PFSK-1 (cell line): ENCODE measurements around the gene CPPED1.

Source experiments
- FOXP2 ChIP-seq: optimal IDR thresholded peaks from 2 replicates; pipeline ENCODE3; 2011; ENCODE audit warnings: borderline replicate concordance, control low read depth, inconsistent platforms; ENCODE audit not compliant: insufficient read depth; ENCODE audit errors: extremely low read length, extremely low read depth
- POLR2AphosphoS5 ChIP-seq: IDR thresholded peaks from 2 replicates; pipeline ENCODE4 v1.6.1; 2012; ENCODE audit warnings: low read depth, mild to moderate bottlenecking, control low read depth, low read length, moderate library complexity
- REST ChIP-seq, 2 experiments: IDR thresholded peaks; 2 replicates each; pipeline versions ENCODE4 v1.6.1 to v1.8.0; 2011 to 2012; ENCODE audit warnings: low read depth in 2 of 2, low read length in 2 of 2, control low read depth in 1 of 2, inconsistent platforms in 1 of 2, mild to moderate bottlenecking in 1 of 2, moderate library complexity in 1 of 2; ENCODE audit not compliant: insufficient read depth in 1 of 2
- SIN3A ChIP-seq: IDR thresholded peaks from 2 replicates; pipeline ENCODE4 v1.6.1; 2012; ENCODE audit warnings: mild to moderate bottlenecking, low read length, moderate library complexity, borderline replicate concordance; ENCODE audit not compliant: insufficient read depth
- TAF1 ChIP-seq: IDR thresholded peaks from 2 replicates; pipeline ENCODE4 v1.6.1; 2012; ENCODE audit warnings: low read length, control low read depth, borderline replicate concordance; ENCODE audit not compliant: insufficient read depth

The CPPED1 gene

GRCh38 chr16:12609937-12610699 lies 193.6 kb downstream of the CPPED1 start:
- TF ChIP-seq TAF1 = no peak
- TF ChIP-seq POLR2AphosphoS5 = no peak
- no peak for TF ChIP-seq SIN3A
- no peak for TF ChIP-seq FOXP2
- no peak for TF ChIP-seq REST (IDR thresholded peaks at IDR 0.05; ENCODE audit: insufficient read depth in 1 of 2, low read depth in 2 of 2, low read length in 2 of 2)
